Skeletal muscle cell (primary cell): ENCODE data around the gene AFG1L.

ENCODE experiments used
- DNase-seq: peaks from one replicate; pipeline ENCODE4 v3.0.0-alpha.2; 2010; ENCODE audit warnings: low read depth
- H3K4me3 ChIP-seq: 2 replicates; pipeline ENCODE4 v1.5.1; 2011; ENCODE audit warnings: low read depth, mild to moderate bottlenecking, control low read depth, low read length, moderate library complexity

The AFG1L gene

DNA sequence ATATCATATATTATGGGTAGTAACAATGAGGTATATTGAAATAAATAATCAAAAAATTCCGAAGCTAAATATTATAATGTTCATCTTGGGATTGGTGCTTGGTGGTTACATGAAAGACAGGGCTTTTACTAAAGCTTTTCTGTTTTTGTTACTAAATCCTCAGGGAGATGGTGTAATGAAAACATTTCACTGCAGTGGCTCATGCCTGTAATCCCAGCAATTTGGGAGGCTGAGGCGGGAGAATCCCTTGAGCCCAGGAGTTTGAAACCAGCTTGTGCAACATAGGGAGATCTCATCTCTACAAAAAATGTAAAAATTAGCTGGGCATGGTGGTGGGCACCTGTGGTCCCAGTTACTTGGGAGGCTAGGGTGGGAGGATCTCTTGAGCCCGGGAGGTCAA lies 42.9 kb downstream of the AFG1L start:
- peak; percentile 8 for DNase-seq
- H3K4me3 ChIP-seq, result no peak overlapping the region

DNA sequence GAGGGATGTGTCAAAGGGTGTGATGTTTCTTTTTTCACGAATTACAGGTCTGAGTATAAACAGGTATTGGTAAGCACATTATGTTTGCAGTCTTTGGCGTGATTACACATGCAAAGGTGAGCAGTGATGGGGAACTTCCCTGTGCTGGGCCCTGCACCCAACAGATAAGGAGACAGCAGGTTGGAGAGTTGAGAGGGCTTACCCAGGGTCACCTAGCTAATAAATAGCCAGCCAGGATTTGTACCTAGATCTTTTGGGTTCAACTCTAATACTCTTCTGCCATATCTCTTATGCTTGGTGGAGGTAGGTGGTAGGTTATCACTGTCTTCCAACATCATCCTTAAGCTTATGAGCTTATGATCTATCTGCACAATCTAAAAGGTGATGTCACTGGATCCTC lies 46.5 kb downstream of the AFG1L start:
- H3K4me3 ChIP-seq, result no peak overlapping the region
- DNase-seq, result no peak

DNA sequence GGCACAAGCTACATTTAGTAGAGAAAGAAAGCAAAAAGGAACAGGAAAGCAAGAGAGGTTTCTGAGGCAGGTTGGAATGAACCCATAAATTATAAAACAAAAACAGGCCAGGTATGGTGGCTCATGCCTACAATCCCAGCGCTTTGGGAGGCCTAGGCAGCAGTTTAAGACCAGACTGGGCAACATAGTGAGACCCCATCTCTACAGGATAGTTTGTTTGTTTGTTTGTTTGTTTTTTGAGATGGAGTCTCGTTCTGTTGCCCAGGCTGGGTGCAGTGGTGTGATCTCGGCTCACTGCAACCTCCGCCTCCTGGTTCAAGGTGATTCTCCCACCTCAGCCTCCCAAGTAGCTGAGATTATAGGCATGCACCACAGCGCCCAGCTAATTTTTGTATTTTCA lies 49.0 kb downstream of the AFG1L start:
- DNase-seq, result no peak
- no peak overlapping the region for H3K4me3 ChIP-seq

DNA sequence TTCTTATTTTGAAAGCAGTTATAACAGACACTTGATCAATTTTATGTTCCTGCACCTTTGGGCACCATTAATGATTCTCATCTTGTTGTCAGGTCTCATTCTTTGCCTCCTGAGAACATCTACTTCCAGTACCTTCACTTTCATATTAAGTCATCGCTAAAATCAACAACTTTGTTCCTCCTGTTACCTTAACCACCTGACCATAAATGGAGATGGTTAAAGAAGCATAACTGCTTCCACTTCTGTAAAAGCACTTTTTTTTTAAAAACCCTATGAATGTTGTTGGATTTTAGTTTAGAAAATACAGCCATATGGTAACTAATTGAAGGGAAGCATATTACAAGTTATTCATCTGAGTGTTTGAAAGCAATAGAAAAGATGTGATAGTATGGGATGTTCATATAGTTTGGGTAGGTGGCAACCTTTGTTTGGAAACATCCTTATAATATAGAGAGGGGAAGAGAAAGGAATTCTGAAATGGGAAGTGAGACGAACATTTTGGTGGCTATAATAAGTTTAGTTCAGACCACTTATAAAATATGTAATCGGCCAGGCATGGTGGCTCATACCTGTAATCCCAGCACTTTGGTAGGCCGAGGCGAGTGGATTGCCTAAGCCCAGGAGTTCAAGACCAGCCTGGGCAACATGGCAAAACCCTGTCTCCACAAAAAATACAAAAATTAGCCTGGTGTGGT lies 53.9 kb downstream of the AFG1L start:
- no peak for DNase-seq
- no peak overlapping the region for H3K4me3 ChIP-seq

DNA sequence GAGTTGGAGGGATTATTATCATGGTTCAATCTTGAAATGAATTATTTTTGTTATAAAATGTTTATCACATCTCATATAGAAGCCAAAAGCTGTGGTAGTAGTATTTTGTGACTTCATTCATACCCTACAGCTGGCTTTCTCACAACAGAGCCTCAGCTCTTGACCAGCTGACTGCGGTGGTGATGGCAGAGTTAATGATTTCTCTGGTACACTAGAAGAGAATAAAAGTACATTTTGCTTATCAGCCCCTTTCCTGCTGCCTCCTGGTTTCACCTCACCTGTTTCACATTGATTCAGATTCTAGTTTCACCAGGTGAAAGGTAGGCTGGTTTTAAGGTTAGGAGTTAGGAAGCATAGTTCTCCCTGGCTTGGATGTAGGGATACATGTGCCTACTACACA lies 55.7 kb downstream of the AFG1L start:
- no peak overlapping the region for H3K4me3 ChIP-seq
- no peak for DNase-seq

DNA sequence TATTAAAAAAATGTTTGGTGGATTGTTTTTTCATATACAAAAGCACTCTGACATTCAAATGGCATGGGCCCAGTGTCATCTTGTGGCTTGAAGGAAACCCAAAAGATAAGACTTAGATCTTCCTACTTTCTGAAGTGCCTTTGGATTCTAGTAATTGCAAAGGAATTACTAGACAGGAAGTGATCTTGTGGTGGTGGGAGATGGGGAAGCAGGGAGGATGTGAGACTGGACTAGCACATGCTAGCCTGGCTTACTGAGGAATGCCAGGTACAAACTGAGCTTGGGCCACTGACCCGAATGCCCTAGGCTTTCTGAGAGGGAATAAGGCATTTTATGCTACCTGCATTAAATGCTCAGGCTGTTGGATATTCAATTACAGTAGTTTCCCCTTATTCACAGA lies 59.0 kb downstream of the AFG1L start:
- no peak for DNase-seq
- no peak overlapping the region for H3K4me3 ChIP-seq

DNA sequence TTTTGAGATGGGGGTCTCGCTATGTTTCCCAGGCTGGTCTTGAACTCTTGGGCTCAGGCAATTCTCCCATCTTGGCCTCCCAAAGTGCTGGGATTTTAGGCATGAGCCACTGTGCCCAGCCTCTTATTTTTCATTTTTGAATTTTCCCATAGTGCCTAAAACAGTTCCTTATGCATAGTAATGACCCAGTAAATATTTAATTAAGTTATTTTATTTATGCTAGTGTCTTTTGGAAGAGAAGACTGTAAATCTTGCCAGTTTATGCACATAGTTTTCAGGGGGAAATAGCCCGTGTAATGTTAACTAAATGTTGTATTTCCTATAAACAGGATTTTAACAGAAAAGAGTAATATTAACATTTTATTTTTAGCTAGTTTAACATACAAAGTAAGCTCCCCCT lies 60.3 kb downstream of the AFG1L start:
- DNase-seq, result no peak
- no peak overlapping the region for H3K4me3 ChIP-seq

DNA sequence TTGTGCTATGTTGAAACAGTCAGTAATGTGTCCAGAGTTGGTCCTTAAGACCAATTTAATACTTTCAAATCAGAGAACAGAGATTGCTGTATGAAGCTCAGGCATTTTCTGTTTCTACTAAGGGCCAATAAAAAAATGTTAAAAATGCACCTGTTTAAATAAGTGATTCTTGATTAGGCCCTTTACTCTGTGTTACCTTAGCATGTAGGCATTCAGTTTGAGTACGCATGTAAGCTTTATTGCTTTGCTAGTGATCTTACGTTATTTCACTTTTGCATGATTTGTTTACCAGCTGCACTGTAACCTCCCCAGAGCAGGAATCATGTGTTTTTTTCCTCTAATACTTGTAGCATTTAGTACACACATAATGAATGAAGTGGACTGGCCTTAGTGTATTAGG lies 61.0 kb downstream of the AFG1L start:
- DNase-seq, result no peak

DNA sequence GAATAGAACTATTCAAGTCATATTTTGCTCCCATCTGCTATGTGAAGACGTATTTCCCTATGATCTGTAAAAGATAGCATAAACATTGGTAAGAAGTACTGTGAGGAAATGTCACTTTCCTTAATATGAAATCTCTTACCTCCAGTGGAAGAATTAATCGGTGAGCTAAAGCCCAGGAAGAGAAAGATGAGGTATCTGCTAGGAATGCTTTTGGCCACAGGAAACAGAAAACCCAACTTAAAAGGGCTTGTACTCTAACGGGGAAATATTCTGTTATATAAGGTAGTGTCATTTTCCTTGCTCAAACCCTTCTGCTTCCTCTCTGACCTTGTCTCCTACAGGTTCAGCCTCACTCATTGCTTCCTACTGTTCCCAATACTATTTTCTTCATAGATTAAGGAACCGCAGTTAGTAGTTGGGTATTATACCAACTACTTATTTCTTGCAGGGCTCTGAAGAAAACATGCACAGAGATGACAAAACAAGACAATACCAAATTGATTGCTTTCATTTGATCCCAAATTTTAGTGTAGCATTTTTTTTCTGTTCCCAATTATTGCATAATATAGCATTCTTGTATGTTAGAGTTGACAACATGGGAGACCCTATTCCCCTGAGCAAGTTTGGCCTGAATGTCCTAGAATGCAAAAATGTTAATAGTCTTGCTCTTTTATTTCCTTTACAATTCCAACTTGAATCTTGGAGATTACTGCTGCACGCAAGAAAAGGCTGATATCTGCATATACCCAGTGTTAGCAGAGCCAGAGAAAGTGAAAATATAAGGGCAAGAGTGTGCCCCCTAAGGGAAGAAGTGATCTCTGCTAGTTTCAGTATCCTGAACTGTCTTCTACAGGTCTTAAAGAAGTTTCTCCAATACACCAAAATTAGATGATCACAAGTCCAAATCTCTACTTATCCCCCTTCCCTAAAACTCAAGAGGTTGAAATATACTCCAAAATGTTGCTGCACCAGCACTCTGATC lies 65.3 kb downstream of the AFG1L start:
- H3K4me3 ChIP-seq, result no peak overlapping the region
- DNase-seq, result no peak

More for the DNA sequence above, 61.0 kb downstream of the AFG1L start:
- H3K4me3 ChIP-seq, result no peak overlapping the region

DNA sequence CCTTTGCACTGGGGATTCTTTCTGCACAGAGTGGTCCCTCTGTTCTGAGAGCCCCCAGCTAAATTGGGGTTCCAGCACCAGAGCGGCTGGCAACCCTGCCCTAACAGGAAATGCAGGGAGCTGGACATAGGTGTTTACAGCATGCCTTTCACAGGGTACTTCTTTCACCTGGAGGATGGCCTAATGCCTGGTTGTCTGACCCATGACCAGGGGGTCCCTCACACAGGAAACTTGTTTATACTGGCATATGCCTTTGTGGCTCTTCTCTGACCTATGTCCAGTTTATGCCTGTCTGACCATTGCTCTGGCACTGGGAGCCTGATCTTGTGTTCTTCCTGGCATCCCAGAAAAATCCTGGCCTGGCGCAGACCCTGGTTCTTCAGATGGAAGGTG lies 66.1 kb downstream of the AFG1L start:
- no peak overlapping the region for H3K4me3 ChIP-seq
- no peak for DNase-seq

DNA sequence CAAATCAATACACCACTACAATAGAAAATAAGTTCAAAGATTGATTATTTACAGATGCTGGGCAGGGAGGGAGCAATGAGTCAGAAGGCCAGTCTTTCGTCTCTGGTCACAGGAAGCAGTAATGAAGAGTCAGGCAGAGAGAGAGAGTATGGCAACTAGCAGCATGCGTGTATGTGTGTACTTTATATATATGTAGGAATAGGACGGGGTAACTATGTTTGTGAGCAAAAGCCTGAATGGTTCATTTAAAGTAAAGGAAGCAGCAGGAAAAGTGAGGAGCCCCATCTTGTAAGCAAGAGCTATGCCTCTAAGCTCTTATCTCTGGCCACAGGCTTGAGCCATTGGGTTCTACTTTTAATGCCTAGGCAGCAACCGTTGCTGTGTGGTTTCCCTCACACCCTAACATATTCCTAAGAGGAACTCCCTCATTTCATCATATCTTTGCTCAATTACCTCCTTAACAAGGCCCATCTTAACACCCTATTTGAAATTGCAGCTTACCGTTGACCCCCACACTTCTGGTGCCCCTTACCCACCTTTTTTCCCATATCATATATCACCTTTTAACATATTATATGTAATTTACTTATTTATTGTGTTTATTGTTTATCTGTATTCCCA lies 66.6 kb downstream of the AFG1L start:
- H3K4me3 ChIP-seq, result no peak overlapping the region
- DNase-seq, result no peak

DNA sequence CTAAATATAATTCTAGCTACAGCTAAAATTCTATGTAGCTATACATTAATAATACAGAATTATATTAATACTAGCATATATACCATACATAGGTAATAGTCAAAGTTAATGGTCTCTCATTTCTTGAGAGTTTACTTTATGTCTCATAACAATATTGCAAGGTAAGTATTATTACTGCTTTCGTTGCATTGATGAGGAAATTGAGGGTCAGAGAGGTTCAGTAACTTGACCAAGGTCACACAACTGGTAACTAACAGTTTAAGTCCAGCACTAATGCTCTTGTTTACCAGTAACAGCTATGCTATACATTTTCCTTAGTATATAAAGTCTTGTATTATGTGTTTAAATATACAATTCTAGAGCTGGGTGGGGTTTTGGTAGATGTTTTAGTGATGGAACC lies 67.6 kb downstream of the AFG1L start:
- no peak overlapping the region for H3K4me3 ChIP-seq
- DNase-seq, result no peak

DNA sequence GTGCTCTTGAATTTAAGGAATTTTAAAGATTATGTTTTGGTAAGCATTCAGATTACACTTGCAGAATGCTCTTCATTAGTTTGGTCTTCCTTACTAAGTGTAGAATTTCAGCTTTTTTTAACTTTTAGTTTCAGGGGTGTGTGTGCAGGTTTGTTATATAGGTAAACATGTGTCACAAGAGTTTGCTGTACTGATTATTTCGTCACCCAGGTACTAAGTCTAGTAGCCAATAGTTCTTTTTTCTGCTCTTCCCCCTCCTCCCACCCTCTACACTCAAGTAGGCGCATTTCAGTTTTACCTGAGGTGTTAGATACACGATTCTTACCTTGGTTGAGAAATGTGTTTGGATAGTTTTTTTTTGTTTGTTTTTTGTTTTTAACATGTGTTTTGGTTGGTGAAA lies 68.3 kb downstream of the AFG1L start:
- H3K4me3 ChIP-seq, result no peak overlapping the region
- DNase-seq, result no peak

DNA sequence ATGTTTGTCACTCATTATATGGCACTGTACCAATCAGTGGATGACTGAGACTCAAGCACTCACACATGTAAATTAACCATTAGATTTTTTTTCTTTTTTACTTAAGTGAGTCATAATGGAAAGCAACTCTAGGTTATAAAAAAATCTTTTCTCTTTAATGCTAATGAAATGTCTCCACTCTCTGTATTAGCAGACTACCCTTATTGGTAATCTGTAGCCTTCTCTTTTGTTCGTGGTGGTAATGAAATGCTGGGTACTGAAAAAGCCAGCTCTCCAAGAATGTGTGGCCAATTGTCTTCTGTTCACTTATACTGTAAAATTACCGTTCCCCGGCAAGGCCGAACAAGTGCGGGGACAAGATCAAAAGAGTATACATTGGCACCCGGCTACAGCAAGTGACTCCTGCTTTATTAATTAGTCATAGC lies 69.0 kb downstream of the AFG1L start:
- no peak overlapping the region for H3K4me3 ChIP-seq
- no peak for DNase-seq

DNA sequence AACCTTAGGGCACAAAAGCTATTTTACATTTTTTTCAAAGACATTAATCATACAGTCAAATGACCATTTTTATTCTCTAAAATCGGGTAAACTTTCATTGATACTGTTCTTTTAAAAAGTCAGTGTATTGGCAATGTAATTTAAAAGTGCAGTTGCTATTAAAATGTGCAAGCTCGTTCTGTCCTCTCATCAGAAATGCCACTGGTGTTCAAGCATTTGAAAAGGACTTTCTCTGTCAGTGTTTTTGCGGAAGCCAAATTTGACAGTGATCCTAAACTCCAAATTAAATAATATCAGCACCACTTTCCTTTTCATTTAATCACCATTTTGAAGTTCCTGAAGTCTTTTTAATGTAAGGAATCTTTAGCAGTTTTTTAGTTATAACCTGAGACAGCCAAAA lies 69.6 kb downstream of the AFG1L start:
- DNase-seq, result no peak
- H3K4me3 ChIP-seq, result no peak overlapping the region

DNA sequence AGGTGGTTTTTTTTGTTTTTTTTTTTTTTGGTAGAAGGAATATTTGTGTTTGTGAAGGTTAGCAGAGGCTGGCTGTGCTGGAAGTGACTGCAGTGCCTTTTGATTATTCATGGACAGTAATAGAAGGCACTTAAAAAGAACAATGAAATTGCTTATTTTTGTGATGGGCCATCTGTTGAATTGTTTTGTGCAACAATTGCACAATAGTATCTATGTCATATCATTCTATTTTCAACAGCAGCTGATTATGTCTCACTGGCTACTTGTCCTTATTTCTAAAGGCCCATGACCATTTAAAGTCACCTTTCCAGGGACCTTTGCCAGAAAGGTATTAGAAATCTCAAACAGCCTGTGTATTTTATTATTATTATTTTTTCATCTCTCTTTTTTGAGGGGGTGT lies 70.6 kb downstream of the AFG1L start:
- H3K4me3 ChIP-seq, result no peak overlapping the region
- no peak for DNase-seq

DNA sequence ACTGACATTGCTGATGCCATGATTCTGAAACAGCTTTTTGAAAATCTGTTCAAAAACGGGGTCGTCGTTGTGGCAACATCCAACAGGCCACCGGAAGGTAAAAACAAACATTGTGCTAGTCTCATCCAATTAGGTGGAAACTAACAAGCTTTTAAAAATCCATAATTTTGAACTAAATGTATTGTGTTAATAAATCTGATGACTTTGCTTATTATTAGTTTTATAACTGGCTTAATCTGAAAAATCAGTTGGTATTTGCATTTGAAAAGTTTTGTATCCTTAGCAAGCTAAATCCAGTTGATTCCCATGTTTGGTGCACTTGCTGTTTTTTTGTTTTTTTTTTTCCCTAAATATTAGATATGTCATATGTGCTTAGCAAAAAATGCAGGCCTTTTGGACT lies 71.4 kb downstream of the AFG1L start:
- H3K4me3 ChIP-seq, result no peak overlapping the region
- no peak for DNase-seq

DNA sequence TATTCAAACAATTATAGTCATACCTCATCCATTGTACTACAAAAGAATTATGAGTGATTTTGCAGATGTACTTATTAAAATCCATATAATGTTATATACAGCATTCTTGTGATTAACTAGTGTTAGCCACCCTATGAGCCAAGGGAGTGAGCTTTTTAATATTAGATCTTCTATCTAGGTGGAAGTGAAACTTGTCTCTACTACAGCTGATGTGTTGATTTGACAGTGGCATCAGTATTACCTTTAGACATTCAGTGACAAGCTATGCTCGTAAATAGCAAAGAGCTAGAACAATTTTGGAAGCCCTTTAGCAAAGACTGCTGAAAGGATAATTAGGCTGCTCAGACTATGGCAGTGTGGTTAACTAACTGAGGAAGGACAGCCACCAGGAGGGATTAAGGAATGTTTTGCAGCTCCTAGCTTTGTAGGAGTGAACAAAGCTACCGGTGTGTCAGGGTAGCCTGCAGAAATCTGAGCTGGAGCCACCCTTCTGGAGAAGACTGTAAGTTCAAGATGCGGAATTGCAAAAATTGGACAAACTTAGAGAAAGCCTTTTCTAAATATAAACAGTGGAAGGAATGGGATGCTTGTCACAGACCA lies 73.7 kb downstream of the AFG1L start:
- no peak overlapping the region for H3K4me3 ChIP-seq
- no peak for DNase-seq

DNA sequence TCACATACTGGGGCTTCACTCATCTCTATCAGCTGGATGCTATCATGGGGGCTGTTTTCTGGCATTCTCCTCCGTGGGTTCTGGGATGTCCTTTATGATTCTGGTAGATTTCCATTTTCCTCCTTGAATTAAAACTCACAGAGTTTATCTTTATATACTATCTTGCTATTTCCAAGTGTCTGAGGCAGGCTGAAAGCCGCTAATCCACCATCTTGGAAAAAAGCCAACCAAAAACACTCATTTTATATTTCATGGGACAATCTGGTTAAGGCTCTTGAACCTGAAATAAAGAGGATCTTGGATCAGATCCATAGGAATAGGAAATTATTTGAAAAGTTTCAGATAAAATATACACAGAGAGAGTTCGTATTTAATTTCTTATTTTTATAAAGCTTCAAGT lies 86.0 kb downstream of the AFG1L start:
- H3K4me3 ChIP-seq, result no peak overlapping the region
- DNase-seq, result no peak

DNA sequence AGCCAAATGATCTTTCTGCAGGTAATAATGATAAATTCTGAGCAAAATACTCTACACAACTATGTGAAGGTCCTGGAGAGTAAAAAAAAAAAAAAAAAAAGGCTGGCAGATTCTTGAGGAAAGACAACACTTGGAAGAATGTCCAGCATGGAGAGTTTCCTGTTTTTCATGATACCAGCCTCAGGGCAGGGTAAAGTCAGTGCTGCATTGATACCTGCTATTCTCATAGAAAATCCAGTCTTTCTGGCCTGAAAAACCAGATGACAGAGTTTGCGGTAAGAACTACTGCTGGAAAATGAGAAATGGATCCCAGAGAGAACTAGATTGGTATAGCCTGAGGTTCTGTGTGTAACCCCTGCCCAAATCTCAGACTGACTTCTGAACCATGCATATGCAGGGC lies 89.1 kb downstream of the AFG1L start:
- H3K4me3 ChIP-seq, result no peak overlapping the region
- no peak for DNase-seq
